ENCODE measurements around the gene EFCAB12. TPM values are rescaled to one million over a fixed set of nuclear protein-coding genes. Genes with fewer than 3 reads are reported as not detected.

Gene EFCAB12
- total and polyA plus RNA-seq, 2 of the 8 experiments (the other 6 are each of a cell fraction or from before 2014, with no cell fraction given), result 0.60 to 0.99 TPM

GRCh38 chr3:129379582-129380358 is 48.7 kb downstream of the EFCAB12 start:
- Histone ChIP-seq H2BK12ac (ENCODE audit: low read depth, low read length) (no peak overlapping the region), H3K18ac (ENCODE audit: extremely low read depth, low read length) (no peak overlapping the region), H2AK5ac (ENCODE audit: low read depth, low read length) (no peak overlapping the region), H2BK5ac (ENCODE audit: low read depth, low read length) (no peak overlapping the region), H4K8ac (ENCODE audit: extremely low read depth, insufficient read depth, low read length) (no peak overlapping the region), H3K79me1 (ENCODE audit: low read depth, low read length) (no peaks in the 10 kb centered on the region), H3K4me3 (ENCODE audit: extremely low read depth in 1 of 4, insufficient read depth in 2 of 4, low read depth in 3 of 4, low read length in 4 of 4) (no peak overlapping the region), H3K14ac (ENCODE audit: insufficient read length) (no peak overlapping the region), H2BK15ac (ENCODE audit: low read length) (no peak overlapping the region), H4K5ac (ENCODE audit: insufficient read length, low read depth, low read length) (no peak overlapping the region), H3K27me3 (replicated peaks in 1 of 4; ENCODE audit: control insufficient read depth in 3 of 4, extremely low read depth in 1 of 4, insufficient read depth in 3 of 4, low read length in 3 of 4) (no peaks in the 10 kb centered on the region), H3K27ac (ENCODE audit: low read depth, low read length) (no peak overlapping the region), H3K36me3 (ENCODE audit: control insufficient read depth in 2 of 4, insufficient read depth in 4 of 4, low read length in 3 of 4) (no peaks in the 10 kb centered on the region), H3K9me3 (ENCODE audit: insufficient read depth in 2 of 2, low read depth in 1 of 2, low read length in 1 of 2) (peaks cover 11 to 13% of the 10 kb centered on the region in 2 experiments; a peak in 3 of 4 replicates), H3K4me1 (replicated peaks in 1 of 4; ENCODE audit: control insufficient read depth in 3 of 4, insufficient read depth in 4 of 4, low read length in 3 of 4) (no peaks in the 10 kb centered on the region; a peak in 2 of 7 replicates), H3K79me2 (ENCODE audit: control insufficient read depth in 1 of 2, insufficient read depth in 2 of 2, low read length in 2 of 2) (no peaks in the 10 kb centered on the region), H2BK120ac (replicated peaks; ENCODE audit: low read depth, low read length) (no peak overlapping the region), H4K91ac (replicated peaks; ENCODE audit: insufficient read length, low read length) (no peak overlapping the region), H4K20me1 (replicated peaks in 1 of 2; ENCODE audit: control insufficient read depth in 1 of 2, insufficient read depth in 2 of 2, low read length in 2 of 2) (no peaks in the 10 kb centered on the region), H3K56ac (replicated peaks; ENCODE audit: insufficient read length, low read depth, low read length) (no peak overlapping the region), H2AFZ (ENCODE audit: low read length) (no peak overlapping the region), H3K9ac (replicated peaks in 1 of 4; ENCODE audit: extremely low read depth in 1 of 4, low read depth in 3 of 4, low read length in 3 of 4) (no peak overlapping the region), H2BK20ac (ENCODE audit: low read length) (no peak overlapping the region), H3K4ac (replicated peaks; ENCODE audit: insufficient read length, low read depth, low read length) (no peak overlapping the region), H3K23ac (ENCODE audit: insufficient read length) (no peak overlapping the region), H3K4me2 (ENCODE audit: insufficient read depth in 1 of 2, low read depth in 2 of 2, low read length in 2 of 2) (no peak overlapping the region), H3K23me2 (ENCODE audit: low read depth, low read length) (no peaks in the 10 kb centered on the region; the same call in 1 of the 2 replicates)
- DNase-seq (ENCODE audit: low read depth in 1 of 2, low spot score in 2 of 2) (no peak), FAIRE-seq (no peak)
- POLR2A ChIA-PET (ENCODE audit: partially characterized antibody), result interaction anchor here (2.7 kb wide), 1 partner anchor 64 kb away, joined by 12 read pairs; a partner anchor contains a TSS
- WGBS, 2 experiments (ENCODE audit: extremely low coverage in 1 of 2, insufficient coverage in 1 of 2, insufficient read length in 1 of 2, insufficient replicate concordance in 2 of 2, low coverage in 1 of 2, low lambda C conversion rate in 2 of 2, missing lambda C conversion rate in 1 of 2), result 90% methylated on average over 7 of the region's 7 CpGs; no CpG with 5 or more reads in 1 of the 2 experiments
- CTCF ChIA-PET (ENCODE audit: partially characterized antibody), result interaction anchor here (1.2 kb wide), 1 partner anchor 46 kb away, joined by 4 read pairs; no protein-coding TSS in a partner anchor
- TF ChIP-seq TAF7 (optimal IDR thresholded peaks at IDR 0.05; ENCODE audit: borderline replicate concordance, low read depth, low read length) (no peak), HDAC6 (IDR thresholded peaks at IDR 0.05; ENCODE audit: low read depth, low read length) (no peak), CTCF (IDR thresholded peaks at IDR 0.05; ENCODE audit: control extremely low read depth in 1 of 3, insufficient read depth in 1 of 3, low read depth in 1 of 3, low read length in 3 of 3) (no peak), EP300 (IDR thresholded peaks at IDR 0.05; ENCODE audit: borderline replicate concordance in 1 of 2, low read depth in 2 of 2, low read length in 2 of 2) (no peak), CREB1 (IDR thresholded peaks at IDR 0.05) (no peak), SIRT6 (IDR thresholded peaks at IDR 0.05; ENCODE audit: low read length) (no peak), TEAD4 (IDR thresholded peaks at IDR 0.05; ENCODE audit: low read depth, low read length) (no peak), ATF2 (IDR thresholded peaks at IDR 0.05; ENCODE audit: low read length) (no peak)

Measured in H1 (cell line).